ENCODE results near the gene RBM3.

RBM3 gene

DNA sequence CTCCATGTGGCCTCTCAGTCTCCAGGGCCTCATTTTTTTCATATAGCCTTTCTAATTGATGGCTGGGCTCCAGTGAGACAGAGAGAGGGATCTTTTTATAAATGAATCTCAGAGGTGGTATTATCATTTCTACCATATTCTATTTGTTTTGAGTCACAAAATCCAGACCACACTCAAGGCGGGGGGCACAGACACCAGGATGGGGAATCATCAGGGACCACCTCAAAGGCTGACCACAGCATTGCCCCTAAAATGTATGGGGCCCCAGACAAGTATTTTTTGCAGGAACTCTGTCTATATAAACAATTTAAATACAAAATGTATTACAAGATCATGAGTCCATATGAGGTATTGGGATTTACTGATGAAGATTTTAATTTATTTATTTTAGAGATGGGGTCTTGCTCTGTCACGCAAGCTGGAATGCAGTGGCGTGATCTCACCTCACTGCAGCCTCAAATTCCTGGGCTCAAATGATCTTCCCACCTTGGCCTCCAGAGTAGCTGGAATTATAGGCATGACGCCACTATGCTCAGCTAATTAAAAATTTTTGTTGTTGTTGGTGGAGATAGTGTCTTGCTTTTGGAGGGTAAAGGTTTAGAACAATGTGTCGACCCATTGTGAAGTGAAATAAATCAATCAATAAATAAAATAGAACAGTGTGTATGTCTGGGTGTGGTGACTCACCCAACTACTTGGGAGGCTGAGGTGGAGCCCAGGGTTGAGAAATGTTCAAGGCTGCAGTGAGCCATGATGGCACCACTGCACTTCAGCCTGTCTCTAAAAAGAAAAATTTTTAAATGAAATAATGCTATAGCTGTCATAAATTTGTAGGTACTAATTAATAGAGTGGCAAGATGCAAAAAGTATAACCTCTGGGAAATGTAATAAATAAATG is 52.4 kb downstream of the RBM3 start:
- H3K27ac ChIP-seq, result no peak overlapping the region
- TF ChIP-seq, protein P1, sequence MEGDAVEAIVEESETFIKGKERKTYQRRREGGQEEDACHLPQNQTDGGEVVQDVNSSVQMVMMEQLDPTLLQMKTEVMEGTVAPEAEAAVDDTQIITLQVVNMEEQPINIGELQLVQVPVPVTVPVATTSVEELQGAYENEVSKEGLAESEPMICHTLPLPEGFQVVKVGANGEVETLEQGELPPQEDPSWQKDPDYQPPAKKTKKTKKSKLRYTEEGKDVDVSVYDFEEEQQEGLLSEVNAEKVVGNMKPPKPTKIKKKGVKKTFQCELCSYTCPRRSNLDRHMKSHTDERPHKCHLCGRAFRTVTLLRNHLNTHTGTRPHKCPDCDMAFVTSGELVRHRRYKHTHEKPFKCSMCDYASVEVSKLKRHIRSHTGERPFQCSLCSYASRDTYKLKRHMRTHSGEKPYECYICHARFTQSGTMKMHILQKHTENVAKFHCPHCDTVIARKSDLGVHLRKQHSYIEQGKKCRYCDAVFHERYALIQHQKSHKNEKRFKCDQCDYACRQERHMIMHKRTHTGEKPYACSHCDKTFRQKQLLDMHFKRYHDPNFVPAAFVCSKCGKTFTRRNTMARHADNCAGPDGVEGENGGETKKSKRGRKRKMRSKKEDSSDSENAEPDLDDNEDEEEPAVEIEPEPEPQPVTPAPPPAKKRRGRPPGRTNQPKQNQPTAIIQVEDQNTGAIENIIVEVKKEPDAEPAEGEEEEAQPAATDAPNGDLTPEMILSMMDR (conservative IDR thresholded peaks at IDR 0.05), result no peak
- TF ChIP-seq ZFX (IDR thresholded peaks at IDR 0.05), result no peak

All from C4-2B (cell line).